Measurements from ENCODE around the gene IMPACT.

IMPACT gene

DNA sequence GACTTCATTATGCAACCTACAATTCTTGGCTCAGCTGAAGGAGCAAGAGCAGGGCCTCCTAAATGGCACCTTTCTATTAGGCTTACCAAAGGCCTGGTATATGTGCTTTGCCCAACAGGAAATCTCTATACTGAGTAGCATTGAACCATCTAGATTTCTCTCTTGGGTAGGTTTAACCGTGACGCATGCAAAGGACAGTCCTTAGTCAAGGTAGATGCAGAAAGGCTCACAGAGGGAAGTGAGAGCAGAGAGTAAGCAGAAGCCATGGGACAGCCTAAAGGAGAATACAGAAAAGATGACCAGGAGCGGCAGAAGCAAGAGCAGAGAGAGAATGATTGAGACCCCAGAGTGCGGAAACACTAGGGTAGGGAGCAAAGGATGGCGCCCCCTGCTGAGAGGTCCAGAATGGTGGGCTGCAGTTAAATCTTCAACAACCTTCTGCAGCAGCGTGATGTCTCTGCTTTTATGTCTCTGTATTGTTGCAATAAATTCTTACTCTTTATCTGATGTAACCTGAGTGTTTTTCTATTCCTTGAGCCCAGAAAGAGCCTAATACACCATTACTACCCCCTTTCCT, 24.2 kb upstream of the IMPACT start:
- Histone ChIP-seq H4K8ac (ENCODE audit: low read depth, low read length) (no peak overlapping the region), H3K9me3 (ENCODE audit: insufficient read depth, low read depth, low read length) (no peaks in the 10 kb centered on the region), H4K12ac (ENCODE audit: low read depth, low read length) (no peak overlapping the region), H2AK5ac (ENCODE audit: low read length) (no peak overlapping the region), H4K91ac (ENCODE audit: low read depth, low read length) (no peak overlapping the region), H3K36me3 (ENCODE audit: control insufficient read depth in 1 of 2, insufficient read depth in 2 of 2, low read length in 2 of 2) (no peaks in the 10 kb centered on the region), H3K27me3 (ENCODE audit: insufficient read depth, low read length) (no peaks in the 10 kb centered on the region), H3K18ac (ENCODE audit: low read length) (no peak overlapping the region), H3K4me1 (ENCODE audit: control insufficient read depth in 1 of 2, insufficient read depth in 2 of 2, low read length in 2 of 2) (peaks cover 7 to 12% of the 10 kb centered on the region in 2 experiments), H3K9ac (ENCODE audit: low read length) (no peak overlapping the region), H3K4me3 (ENCODE audit: low read depth, low read length) (no peak overlapping the region), H3K23ac (ENCODE audit: low read length) (no peak overlapping the region), H3K79me1 (ENCODE audit: low read length) (peaks cover 3% of the 10 kb centered on the region), H3K79me2 (ENCODE audit: control insufficient read depth, insufficient read depth, low read length, poor library complexity) (peaks cover 3% of the 10 kb centered on the region), H3K14ac (ENCODE audit: low read length) (no peak overlapping the region), H2BK120ac (ENCODE audit: insufficient read depth, low read length, poor library complexity) (no peak overlapping the region), H2BK12ac (ENCODE audit: low read length) (no peak overlapping the region), H3K27ac (ENCODE audit: low read depth, low read length) (no peak overlapping the region), H2AFZ (ENCODE audit: insufficient read depth, low read length, poor library complexity) (no peak overlapping the region), H3K4me2 (ENCODE audit: low read length) (no peak overlapping the region), H3K4ac (ENCODE audit: low read depth, low read length) (no peak overlapping the region), H2BK5ac (ENCODE audit: low read depth, low read length, poor library complexity) (no peak overlapping the region)
- WGBS (ENCODE audit: extremely low coverage, insufficient coverage, insufficient read length): no CpG with 5 or more reads among the region's 6 CpGs
- no peak for DNase-seq

DNA sequence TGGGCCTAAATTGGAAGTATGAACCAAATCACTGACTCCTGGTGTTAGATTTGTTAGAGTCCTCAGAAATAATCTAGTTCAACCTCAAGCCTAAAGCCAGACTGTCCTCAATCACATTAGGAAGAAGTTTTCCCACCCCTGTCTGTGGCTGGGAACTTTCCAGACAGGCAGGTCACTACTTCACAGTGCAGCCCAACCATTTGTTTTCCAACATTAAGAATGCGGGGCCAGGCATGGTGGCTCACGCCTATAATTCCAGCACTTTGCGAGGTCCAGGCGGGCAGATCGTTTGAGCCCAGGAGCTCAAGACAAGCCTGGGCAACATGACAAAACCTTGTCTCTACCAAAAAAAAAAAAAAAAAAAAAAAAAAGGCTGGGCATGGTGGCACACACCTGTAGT, 23.4 kb upstream of the IMPACT start:
- Histone ChIP-seq H3K4me1 (ENCODE audit: control insufficient read depth in 1 of 2, insufficient read depth in 2 of 2, low read length in 2 of 2) (peaks cover 7 to 12% of the 10 kb centered on the region in 2 experiments), H4K91ac (ENCODE audit: low read depth, low read length) (no peak overlapping the region), H2BK5ac (ENCODE audit: low read depth, low read length, poor library complexity) (no peak overlapping the region), H4K12ac (ENCODE audit: low read depth, low read length) (no peak overlapping the region), H3K27ac (ENCODE audit: low read depth, low read length) (no peak overlapping the region), H3K79me1 (ENCODE audit: low read length) (no peaks in the 10 kb centered on the region), H2AFZ (ENCODE audit: insufficient read depth, low read length, poor library complexity) (no peak overlapping the region), H2BK120ac (ENCODE audit: insufficient read depth, low read length, poor library complexity) (no peak overlapping the region), H2AK5ac (ENCODE audit: low read length) (no peak overlapping the region), H3K79me2 (ENCODE audit: control insufficient read depth, insufficient read depth, low read length, poor library complexity) (no peaks in the 10 kb centered on the region), H3K27me3 (ENCODE audit: insufficient read depth, low read length) (no peaks in the 10 kb centered on the region), H3K18ac (ENCODE audit: low read length) (no peak overlapping the region), H3K4me3 (ENCODE audit: low read depth, low read length) (no peak overlapping the region), H3K23ac (ENCODE audit: low read length) (no peak overlapping the region), H3K36me3 (ENCODE audit: control insufficient read depth in 1 of 2, insufficient read depth in 2 of 2, low read length in 2 of 2) (no peaks in the 10 kb centered on the region), H3K9ac (ENCODE audit: low read length) (no peak overlapping the region), H3K4me2 (ENCODE audit: low read length) (no peak overlapping the region), H4K8ac (ENCODE audit: low read depth, low read length) (no peak overlapping the region), H3K4ac (ENCODE audit: low read depth, low read length) (no peak overlapping the region), H2BK12ac (ENCODE audit: low read length) (no peak overlapping the region), H3K14ac (ENCODE audit: low read length) (no peak overlapping the region), H3K9me3 (ENCODE audit: insufficient read depth, low read depth, low read length) (no peaks in the 10 kb centered on the region)
- no peak for DNase-seq
- no CpG with 5 or more reads among the region's 5 CpGs for WGBS (ENCODE audit: extremely low coverage, insufficient coverage, insufficient read length)

DNA sequence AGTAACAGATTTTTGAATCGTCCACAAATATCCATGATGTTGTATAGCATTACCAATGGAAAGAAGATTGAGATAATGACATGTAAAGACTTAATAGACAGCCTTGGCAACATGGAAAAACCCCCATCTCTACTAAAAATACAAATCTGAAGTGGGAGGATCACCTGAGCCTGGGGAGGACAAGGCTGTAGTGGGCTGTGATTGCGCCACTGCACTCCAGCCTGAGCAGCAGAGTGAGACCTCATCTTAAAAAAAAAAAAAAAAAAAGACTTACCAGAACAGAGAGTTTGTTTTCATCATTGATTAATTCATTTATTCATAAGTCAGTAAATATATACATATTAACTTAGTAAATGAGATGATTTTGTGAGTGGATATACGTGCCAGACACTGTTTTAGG, 21.9 kb upstream of the IMPACT start:
- Histone ChIP-seq H3K9me3 (ENCODE audit: insufficient read depth, low read depth, low read length) (no peaks in the 10 kb centered on the region), H4K12ac (ENCODE audit: low read depth, low read length) (no peak overlapping the region), H3K4me3 (ENCODE audit: low read depth, low read length) (no peak overlapping the region), H3K36me3 (ENCODE audit: control insufficient read depth in 1 of 2, insufficient read depth in 2 of 2, low read length in 2 of 2) (no peaks in the 10 kb centered on the region), H4K91ac (ENCODE audit: low read depth, low read length) (no peak overlapping the region), H3K4me2 (ENCODE audit: low read length) (no peak overlapping the region), H3K9ac (ENCODE audit: low read length) (no peak overlapping the region), H3K4me1 (ENCODE audit: control insufficient read depth in 1 of 2, insufficient read depth in 2 of 2, low read length in 2 of 2) (peaks cover 5 to 10% of the 10 kb centered on the region in 2 experiments), H2BK5ac (ENCODE audit: low read depth, low read length, poor library complexity) (no peak overlapping the region), H3K79me2 (ENCODE audit: control insufficient read depth, insufficient read depth, low read length, poor library complexity) (no peaks in the 10 kb centered on the region), H3K27me3 (ENCODE audit: insufficient read depth, low read length) (no peaks in the 10 kb centered on the region), H3K79me1 (ENCODE audit: low read length) (no peaks in the 10 kb centered on the region), H3K23ac (ENCODE audit: low read length) (no peak overlapping the region), H2BK120ac (ENCODE audit: insufficient read depth, low read length, poor library complexity) (no peak overlapping the region), H2BK12ac (ENCODE audit: low read length) (no peak overlapping the region), H3K18ac (ENCODE audit: low read length) (no peak overlapping the region), H3K14ac (ENCODE audit: low read length) (no peak overlapping the region), H4K8ac (ENCODE audit: low read depth, low read length) (no peak overlapping the region), H3K4ac (ENCODE audit: low read depth, low read length) (no peak overlapping the region), H2AFZ (ENCODE audit: insufficient read depth, low read length, poor library complexity) (no peak overlapping the region), H2AK5ac (ENCODE audit: low read length) (no peak overlapping the region), H3K27ac (ENCODE audit: low read depth, low read length) (no peak overlapping the region)
- no peak for DNase-seq
- WGBS (ENCODE audit: extremely low coverage, insufficient coverage, insufficient read length): no CpG with 5 or more reads among the region's 3 CpGs

DNA sequence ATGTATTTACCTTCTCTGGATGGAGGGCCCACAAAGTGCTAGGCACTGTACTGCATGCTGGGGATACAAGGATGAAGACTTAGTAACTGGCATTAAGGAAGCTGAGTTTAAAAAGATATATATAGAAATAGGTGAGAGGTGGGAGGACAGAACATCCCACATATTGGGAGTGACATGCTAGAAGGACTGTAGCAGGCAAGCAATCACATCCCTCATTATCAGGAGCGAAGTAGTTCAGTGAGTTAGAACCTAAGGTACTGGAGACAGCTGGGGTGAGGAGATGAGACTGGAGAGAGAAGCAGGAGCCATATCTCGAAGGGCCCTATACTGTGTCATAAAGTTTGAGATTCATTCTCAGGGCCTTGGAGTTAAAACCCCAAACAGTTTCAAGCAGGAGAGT, 18.0 kb upstream of the IMPACT start:
- WGBS (ENCODE audit: extremely low coverage, insufficient coverage, insufficient read length): no CpG with 5 or more reads among the region's 2 CpGs
- Histone ChIP-seq H2BK5ac (ENCODE audit: low read depth, low read length, poor library complexity) (no peak overlapping the region), H3K14ac (ENCODE audit: low read length) (no peak overlapping the region), H2BK12ac (ENCODE audit: low read length) (no peak overlapping the region), H4K91ac (ENCODE audit: low read depth, low read length) (no peak overlapping the region), H2AK5ac (ENCODE audit: low read length) (no peak overlapping the region), H4K8ac (ENCODE audit: low read depth, low read length) (no peak overlapping the region), H3K27ac (ENCODE audit: low read depth, low read length) (no peak overlapping the region), H3K4me3 (ENCODE audit: low read depth, low read length) (no peak overlapping the region), H3K23ac (ENCODE audit: low read length) (no peak overlapping the region), H2AFZ (ENCODE audit: insufficient read depth, low read length, poor library complexity) (no peak overlapping the region), H3K9ac (ENCODE audit: low read length) (no peak overlapping the region), H4K12ac (ENCODE audit: low read depth, low read length) (no peak overlapping the region), H3K4ac (ENCODE audit: low read depth, low read length) (no peak overlapping the region), H2BK120ac (ENCODE audit: insufficient read depth, low read length, poor library complexity) (no peak overlapping the region), H3K27me3 (ENCODE audit: insufficient read depth, low read length) (no peaks in the 10 kb centered on the region), H3K4me1 (ENCODE audit: control insufficient read depth in 1 of 2, insufficient read depth in 2 of 2, low read length in 2 of 2) (no peaks in the 10 kb centered on the region), H3K36me3 (ENCODE audit: control insufficient read depth in 1 of 2, insufficient read depth in 2 of 2, low read length in 2 of 2) (no peaks in the 10 kb centered on the region), H3K79me1 (ENCODE audit: low read length) (no peaks in the 10 kb centered on the region), H3K4me2 (ENCODE audit: low read length) (no peak overlapping the region), H3K9me3 (ENCODE audit: insufficient read depth, low read depth, low read length) (no peaks in the 10 kb centered on the region), H3K79me2 (ENCODE audit: control insufficient read depth, insufficient read depth, low read length, poor library complexity) (no peaks in the 10 kb centered on the region), H3K18ac (ENCODE audit: low read length) (no peak overlapping the region)
- no peak for DNase-seq

All from trophoblast cell (in vitro differentiated cells and primary cell).